Peyer's patch (tissue), 4 donors: Measurements from ENCODE around the gene S1PR2. TPM values are rescaled to one million over a fixed set of nuclear protein-coding genes. Genes with fewer than 3 reads are reported as not detected.

ENCODE experiments used
- DNase-seq, 3 donors: peaks; one replicate each; pipeline ENCODE4 v3.0.0-alpha.2; 2017 to 2019
- H3K27ac ChIP-seq, 4 donors: fragments of 200-600 bp; sonication (generic); one replicate each; pipeline ENCODE4 v1.5.1; 2016 to 2019
- H3K27me3 ChIP-seq, 2 donors: fragments of 200-600 bp; sonication (generic); one replicate each; pipeline ENCODE4 v1.5.1; 2019
- H3K36me3 ChIP-seq, 3 donors: fragments of 200-600 bp; sonication (generic); one replicate each; pipeline ENCODE4 v1.5.1; 2016 to 2019
- H3K4me1 ChIP-seq, 4 donors: fragments of 200-600 bp; sonication (generic); one replicate each; pipeline ENCODE4 v1.5.1; 2016 to 2019
- H3K4me3 ChIP-seq, 4 donors: fragments of 200-600 bp; sonication (generic); 1 replicate in 3 of 4; 2 replicates in 1 of 4; pipeline ENCODE4 v1.5.1; 2016 to 2019; ENCODE audit warnings: mild to moderate bottlenecking in 1 of 4
- H3K9me3 ChIP-seq, 4 donors: fragments of 200-600 bp; sonication (generic); one replicate each; pipeline ENCODE4 v1.5.1; 2016 to 2019; ENCODE audit warnings: mild to moderate bottlenecking in 1 of 4
- POLR2A ChIP-seq, 2 donors: fragments of 450-650 bp; IDR thresholded peaks; one replicate each; pipeline ENCODE4 v1.5.1; 2017; ENCODE audit warnings: antibody characterized with exemption in 2 of 2, mild to moderate bottlenecking in 2 of 2, moderate library complexity in 2 of 2
- total RNA-seq, 4 donors: library from RNA; depleted of rRNA; stranded (reverse); fragments of >200 nt; gene quantifications; one replicate each; pipeline ENCODE4 v1.1.0, GENCODE V29; 2016
- TF ChIP-seq, protein P1 (sequence below), 6 experiments: fragments of 450-650 bp in 4 of 6; fragments of 200-600 bp in 2 of 6; sonication (generic) in 1 of 6; IDR thresholded peaks; one replicate each; pipeline ENCODE4 v1.5.1; 2017 to 2019; ENCODE audit warnings: antibody characterized with exemption in 6 of 6, mild to moderate bottlenecking in 3 of 6, moderate library complexity in 1 of 6

S1PR2 gene
- total RNA-seq, 4 donors from 2014 or later: 2.8 to 4.8 (median 3.1) TPM

DNA sequence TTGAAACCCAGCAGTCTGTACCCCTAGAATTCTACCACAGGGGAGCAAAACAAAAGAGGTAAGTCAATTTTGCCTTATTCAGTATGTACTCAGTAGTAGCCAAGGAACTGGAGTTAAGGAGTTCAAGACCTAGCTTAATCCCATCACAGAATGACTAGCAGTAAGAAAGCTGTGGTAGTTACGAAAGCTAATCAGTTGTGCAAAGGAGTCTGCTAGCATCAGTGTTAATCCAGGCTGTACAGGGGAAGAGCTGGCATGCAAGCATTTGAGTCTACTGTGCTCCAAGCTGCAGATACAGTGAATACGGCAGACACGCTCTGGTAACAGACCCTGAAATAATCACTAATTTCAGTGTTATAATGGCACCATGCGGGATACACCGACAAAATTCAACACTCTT lies 41.1 kb downstream of the S1PR2 start:
- Histone ChIP-seq H3K9me3 (no peaks in the 10 kb centered on the region), H3K4me3 (no peak overlapping the region), H3K27ac (no peak overlapping the region), H3K4me1 (peaks cover 0 to 15% (median 3%) of the 10 kb centered on the region in 4 donors), H3K36me3 (peaks cover 0 to 8% (median 0%) of the 10 kb centered on the region in 3 donors), H3K27me3 (no peaks in the 10 kb centered on the region)
- DNase-seq: no peak
- TF ChIP-seq POLR2A (IDR thresholded peaks at IDR 0.05): no peak
- TF ChIP-seq, protein P1, sequence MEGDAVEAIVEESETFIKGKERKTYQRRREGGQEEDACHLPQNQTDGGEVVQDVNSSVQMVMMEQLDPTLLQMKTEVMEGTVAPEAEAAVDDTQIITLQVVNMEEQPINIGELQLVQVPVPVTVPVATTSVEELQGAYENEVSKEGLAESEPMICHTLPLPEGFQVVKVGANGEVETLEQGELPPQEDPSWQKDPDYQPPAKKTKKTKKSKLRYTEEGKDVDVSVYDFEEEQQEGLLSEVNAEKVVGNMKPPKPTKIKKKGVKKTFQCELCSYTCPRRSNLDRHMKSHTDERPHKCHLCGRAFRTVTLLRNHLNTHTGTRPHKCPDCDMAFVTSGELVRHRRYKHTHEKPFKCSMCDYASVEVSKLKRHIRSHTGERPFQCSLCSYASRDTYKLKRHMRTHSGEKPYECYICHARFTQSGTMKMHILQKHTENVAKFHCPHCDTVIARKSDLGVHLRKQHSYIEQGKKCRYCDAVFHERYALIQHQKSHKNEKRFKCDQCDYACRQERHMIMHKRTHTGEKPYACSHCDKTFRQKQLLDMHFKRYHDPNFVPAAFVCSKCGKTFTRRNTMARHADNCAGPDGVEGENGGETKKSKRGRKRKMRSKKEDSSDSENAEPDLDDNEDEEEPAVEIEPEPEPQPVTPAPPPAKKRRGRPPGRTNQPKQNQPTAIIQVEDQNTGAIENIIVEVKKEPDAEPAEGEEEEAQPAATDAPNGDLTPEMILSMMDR (IDR thresholded peaks at IDR 0.05): no peak

DNA sequence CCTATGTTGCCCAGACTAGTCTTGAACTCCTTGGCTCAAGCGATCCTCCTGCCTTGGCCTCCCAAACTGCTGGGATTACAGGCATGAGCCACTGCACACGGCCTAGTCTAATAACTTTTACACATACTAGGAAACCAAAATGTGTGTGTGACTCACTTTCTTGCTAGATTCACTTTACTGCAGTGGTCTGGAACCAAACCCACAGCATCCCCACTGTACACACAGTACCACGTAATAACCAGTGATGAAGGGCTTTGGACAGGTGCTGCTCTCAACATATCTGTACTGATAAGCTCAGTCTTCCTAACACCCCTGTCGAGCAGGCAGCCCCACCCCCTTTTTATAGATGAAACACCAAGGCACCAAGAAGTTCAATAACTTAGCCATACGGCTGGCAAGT lies 41.5 kb downstream of the S1PR2 start:
- no peak overlapping the region for H3K27ac ChIP-seq
- no peak for TF ChIP-seq POLR2A (IDR thresholded peaks at IDR 0.05)
- TF ChIP-seq, protein P1 (IDR thresholded peaks at IDR 0.05): no peak
- H3K36me3 ChIP-seq: peaks cover 0 to 8% (median 0%) of the 10 kb centered on the region in 3 donors

GRCh38 chr19:10187315-10187714 lies 43.8 kb downstream of the S1PR2 start:
- Histone ChIP-seq H3K4me1 (no peaks in the 10 kb centered on the region), H3K27me3 (no peaks in the 10 kb centered on the region), H3K36me3 (peaks cover 0 to 8% (median 0%) of the 10 kb centered on the region in 3 donors), H3K9me3 (no peaks in the 10 kb centered on the region), H3K27ac (no peak overlapping the region), H3K4me3 (no peak overlapping the region)
- no peak for DNase-seq
- TF ChIP-seq, protein P1 (IDR thresholded peaks at IDR 0.05): no peak
- TF ChIP-seq POLR2A (IDR thresholded peaks at IDR 0.05): no peak

More for the DNA sequence above, 41.5 kb downstream of the S1PR2 start:
- peaks cover 0 to 15% (median 3%) of the 10 kb centered on the region in 4 donors for H3K4me1 ChIP-seq
- H3K9me3 ChIP-seq: no peaks in the 10 kb centered on the region
- H3K27me3 ChIP-seq: no peaks in the 10 kb centered on the region
- DNase-seq: no peak
- no peak overlapping the region for H3K4me3 ChIP-seq

- Histone ChIP-seq H3K27me3 (no peaks in the 10 kb centered on the region), H3K4me1 (no peaks in the 10 kb centered on the region), H3K4me3 (no peak overlapping the region), H3K27ac (no peak overlapping the region), H3K36me3 (peaks cover 0 to 20% (median 0%) of the 10 kb centered on the region in 3 donors), H3K9me3 (no peaks in the 10 kb centered on the region)
- TF ChIP-seq, protein P1 (IDR thresholded peaks at IDR 0.05): no peak
- no peak for TF ChIP-seq POLR2A (IDR thresholded peaks at IDR 0.05)
- no peak for DNase-seq
Observed at GRCh38 chr19:10184636-10185035, 46.5 kb downstream of the S1PR2 start.

DNA sequence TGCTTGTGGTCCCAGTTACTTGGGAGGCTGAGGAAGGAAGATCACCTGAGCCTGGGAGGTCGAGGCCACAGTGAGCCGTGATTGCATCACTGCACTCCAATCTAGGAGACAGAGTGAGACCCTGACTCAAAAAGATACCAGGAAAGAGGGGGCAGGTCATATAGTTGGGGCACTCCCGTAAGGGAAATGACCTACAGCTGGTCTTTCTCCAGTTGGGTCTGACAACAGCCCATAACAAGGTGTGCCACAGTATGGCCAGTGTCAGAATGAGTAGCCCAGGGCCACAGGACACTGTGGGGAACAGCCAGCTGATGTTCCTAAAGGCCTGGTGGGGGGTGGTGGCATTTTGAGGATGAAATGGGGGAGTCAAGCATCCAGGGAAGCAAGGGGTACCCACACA lies 47.2 kb downstream of the S1PR2 start:
- Histone ChIP-seq H3K4me3 (no peak overlapping the region), H3K27ac (no peak overlapping the region), H3K27me3 (no peaks in the 10 kb centered on the region), H3K4me1 (no peaks in the 10 kb centered on the region), H3K9me3 (no peaks in the 10 kb centered on the region), H3K36me3 (peaks cover 0 to 27% (median 0%) of the 10 kb centered on the region in 3 donors)
- TF ChIP-seq, protein P1 (IDR thresholded peaks at IDR 0.05): no peak
- no peak for TF ChIP-seq POLR2A (IDR thresholded peaks at IDR 0.05)
- no peak for DNase-seq

GRCh38 chr19:10182847-10183246 lies 48.3 kb downstream of the S1PR2 start:
- Histone ChIP-seq H3K9me3 (no peaks in the 10 kb centered on the region), H3K27me3 (no peaks in the 10 kb centered on the region), H3K36me3 (peaks cover 0 to 38% (median 0%) of the 10 kb centered on the region in 3 donors), H3K27ac (no peak overlapping the region), H3K4me1 (no peaks in the 10 kb centered on the region), H3K4me3 (no peak overlapping the region)
- no peak for DNase-seq
- TF ChIP-seq, protein P1 (IDR thresholded peaks at IDR 0.05): no peak
- no peak for TF ChIP-seq POLR2A (IDR thresholded peaks at IDR 0.05)
